ENCODE measurements around the gene LUC7L2.
"Not testable (repeated sequence)": the region's sequence is repeated elsewhere in the genome, so short reads cannot be mapped to it uniquely, and the experiment has no call there.

LUC7L2 gene

GRCh38 chr7:139397192-139397591, 37.5 kb downstream of the LUC7L2 start:
- no peak for DNase-seq (ENCODE audit: low read depth)

DNA sequence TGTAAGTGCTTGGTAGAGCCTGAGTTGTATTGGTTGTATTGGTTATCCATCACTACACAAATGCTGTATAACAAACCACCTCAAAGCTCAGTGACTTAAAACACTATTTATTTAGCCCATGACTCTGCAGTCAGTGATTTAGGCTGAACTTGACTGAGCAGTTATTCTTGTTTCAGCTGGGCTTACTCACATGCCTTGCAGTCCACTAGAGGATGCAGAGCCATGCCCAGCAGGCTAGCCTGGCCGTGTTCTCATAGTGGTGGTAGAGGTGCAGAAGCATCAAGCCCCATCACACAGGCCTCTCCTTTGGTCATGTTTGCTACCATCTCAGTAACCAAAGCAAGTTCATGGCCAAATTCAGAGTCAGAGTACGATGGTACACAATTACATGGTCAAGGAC, 43.9 kb downstream of the LUC7L2 start:
- DNase-seq (ENCODE audit: low read depth) = no peak

DNA sequence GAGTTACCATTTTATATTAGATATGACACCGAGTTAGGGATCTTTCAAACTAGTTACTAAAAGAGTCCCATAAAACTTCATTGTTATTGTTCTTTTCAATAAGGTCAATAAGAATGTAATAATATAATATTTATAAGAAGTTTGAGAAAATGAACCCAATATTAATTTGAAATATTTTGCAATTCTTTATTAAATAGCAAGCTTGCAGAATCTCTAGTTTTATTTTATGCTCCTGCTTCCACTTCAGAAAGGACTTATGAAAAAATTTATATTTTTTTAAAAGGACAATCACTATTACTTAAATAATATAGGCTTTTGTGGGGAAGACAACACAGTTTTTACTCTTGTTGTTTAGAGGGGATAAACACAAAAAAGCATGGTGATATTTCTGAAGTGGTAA, 47.9 kb downstream of the LUC7L2 start:
- DNase-seq (ENCODE audit: low read depth) = no peak

DNA sequence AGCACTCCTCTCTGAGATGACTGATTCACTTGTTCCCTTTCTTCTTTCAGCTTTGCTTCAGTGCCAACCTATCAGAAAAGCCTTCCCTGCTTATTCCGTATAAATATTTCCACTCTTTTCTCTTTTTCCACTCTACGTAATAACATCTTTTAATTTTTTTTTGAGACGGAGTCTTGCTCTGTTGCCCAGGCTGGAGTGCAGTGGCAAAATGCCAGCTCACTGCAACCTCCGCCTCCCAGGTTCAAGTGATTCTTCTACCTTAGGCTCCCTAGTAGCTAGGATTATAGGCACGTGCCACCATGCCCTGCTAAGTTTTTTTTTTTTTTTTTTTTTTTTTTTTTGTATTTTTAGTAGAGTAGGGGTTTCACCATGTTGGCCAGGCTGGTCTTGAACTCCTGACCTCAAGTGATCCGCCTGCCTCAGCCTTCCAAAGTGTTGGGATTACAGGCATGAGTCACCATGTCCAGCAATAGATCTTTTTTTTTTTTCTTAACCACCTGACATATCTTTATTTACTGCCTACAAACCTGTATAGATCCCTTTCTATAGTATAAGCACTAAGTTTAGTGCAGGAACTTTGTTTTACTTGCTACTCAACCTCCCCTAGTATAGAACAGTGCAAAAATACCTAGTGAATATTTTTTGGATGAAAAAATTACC, 55.2 kb downstream of the LUC7L2 start:
- DNase-seq (ENCODE audit: low read depth) = not testable (repeated sequence)

DNA sequence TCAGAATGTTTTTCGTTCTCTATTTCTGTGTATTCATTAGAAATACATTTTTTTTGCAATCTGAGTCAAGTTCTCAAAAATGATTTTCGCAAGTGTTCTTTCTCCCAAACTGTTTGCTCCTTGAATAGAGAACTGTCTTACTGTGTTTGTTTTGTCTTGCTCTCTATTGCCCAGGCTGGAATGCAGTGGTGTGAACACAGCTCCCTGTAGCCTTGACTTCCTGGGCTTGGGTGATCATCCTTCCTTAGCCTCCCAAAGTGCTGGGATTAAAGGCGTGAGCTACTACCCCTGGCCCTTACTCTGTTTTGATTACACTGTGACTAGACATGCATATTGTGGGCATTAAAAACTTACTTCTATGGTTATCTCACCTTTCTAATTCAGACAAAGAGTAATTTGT, 56.7 kb downstream of the LUC7L2 start:
- DNase-seq (ENCODE audit: low read depth) = no peak

- DNase-seq (ENCODE audit: low read depth) = no peak
Observed at GRCh38 chr7:139417478-139417877, 57.8 kb downstream of the LUC7L2 start.

- no peak for DNase-seq (ENCODE audit: low read depth)
Observed at GRCh38 chr7:139421123-139421522, 61.4 kb downstream of the LUC7L2 start.

DNA sequence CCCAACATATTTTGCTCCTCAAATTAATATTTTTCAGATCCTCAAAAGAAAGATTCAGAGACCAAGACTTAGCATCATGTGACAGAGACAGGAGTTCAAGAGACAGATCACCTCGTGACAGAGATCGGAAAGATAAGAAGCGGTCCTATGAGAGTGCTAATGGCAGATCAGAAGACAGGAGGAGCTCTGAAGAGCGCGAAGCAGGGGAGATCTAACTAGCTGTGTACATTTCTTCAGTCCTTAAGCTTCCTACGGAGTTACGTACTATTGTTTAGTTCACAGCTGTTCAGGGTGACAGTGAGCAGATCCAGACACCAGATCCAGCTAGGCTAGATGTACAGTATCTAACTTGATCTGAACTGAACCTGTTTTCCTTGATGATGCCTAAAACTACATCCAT, 62.4 kb downstream of the LUC7L2 start:
- DNase-seq (ENCODE audit: low read depth) = no peak

DNA sequence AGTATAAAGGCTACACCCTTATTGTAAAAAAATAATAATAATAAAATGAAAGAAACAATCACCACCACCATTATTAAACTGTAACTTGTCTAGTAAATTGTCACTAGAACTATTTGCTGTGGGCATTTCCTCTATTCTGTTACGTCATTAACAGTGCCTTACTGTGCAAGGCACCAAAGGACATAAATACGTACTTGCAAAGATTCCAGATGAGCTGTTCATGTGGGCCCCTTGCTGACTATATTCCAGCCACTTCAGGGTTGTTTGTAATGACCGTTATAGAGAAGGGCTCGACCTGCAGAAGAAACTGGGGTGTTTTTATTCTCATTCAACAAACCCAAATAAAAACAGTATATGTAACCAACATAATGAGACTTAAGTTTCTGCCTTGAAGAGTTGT, 63.4 kb downstream of the LUC7L2 start:
- no peak for DNase-seq (ENCODE audit: low read depth)

- DNase-seq (ENCODE audit: low read depth) = no peak
Observed at GRCh38 chr7:139424004-139424403, 64.3 kb downstream of the LUC7L2 start.

GRCh38 chr7:139425701-139426100, 66.0 kb downstream of the LUC7L2 start:
- not testable (repeated sequence) for DNase-seq (ENCODE audit: low read depth)

- DNase-seq (ENCODE audit: low read depth) = no peak
Observed at GRCh38 chr7:139426258-139427028, 66.7 kb downstream of the LUC7L2 start.

DNA sequence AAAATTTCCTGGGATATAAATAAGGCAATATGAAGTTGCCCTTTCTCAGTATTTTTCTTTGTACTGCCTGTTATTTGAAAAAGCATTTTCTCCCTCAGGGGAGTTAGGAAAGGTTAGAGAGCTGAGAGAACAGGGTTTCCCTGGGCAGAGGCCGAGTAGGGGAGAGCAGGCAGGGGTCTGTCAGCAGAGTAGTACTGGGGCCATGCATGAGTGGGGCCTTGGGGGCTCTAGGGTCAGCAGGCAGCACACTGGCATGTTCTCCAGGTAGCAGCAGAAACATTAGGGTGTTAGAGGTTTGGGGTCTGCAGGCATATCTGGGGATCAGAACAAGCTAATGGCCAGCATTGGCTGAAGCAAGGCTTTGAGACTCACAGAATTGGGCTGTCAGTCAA, 67.3 kb downstream of the LUC7L2 start:
- DNase-seq (ENCODE audit: low read depth) = no peak

DNA sequence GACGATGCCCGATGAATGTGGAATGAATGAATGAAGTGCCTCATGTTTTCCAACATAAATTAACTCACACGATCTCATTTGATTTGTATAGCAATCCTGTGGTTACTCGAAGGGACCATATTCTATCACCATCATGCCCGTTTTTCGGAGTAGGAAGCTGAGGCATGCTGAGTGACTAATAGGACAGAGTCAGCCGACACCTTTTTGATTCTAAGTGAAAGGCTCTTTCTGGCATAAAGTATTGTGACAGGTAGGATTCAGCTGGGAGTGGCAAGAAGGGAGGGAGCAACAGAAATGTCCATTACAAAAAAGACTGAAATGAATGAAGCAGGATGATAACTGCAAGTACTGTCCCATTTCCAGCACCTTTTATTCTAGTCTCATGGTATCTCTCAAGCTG, 68.1 kb downstream of the LUC7L2 start:
- DNase-seq (ENCODE audit: low read depth) = no peak

DNA sequence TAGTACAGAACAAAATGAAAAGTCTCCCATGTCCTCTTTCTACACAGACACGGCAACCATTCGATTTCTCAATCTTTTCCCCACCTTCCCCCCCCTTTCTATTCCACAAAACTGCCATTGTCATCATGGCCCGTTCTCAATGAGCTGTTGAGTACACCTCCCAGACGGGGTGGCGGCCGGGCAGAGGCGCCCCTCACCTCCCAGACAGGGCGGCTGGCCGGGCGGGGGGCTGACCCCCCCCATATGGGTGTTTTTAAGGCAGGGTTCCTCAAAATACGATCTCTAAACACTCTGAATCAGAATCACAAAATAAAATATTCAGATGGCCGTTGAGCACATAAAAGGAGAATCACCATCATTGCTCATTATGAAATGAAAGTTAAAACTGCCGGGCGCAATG, 70.0 kb downstream of the LUC7L2 start:
- not testable (repeated sequence) for DNase-seq (ENCODE audit: low read depth)

GRCh38 chr7:139430443-139430842, 70.7 kb downstream of the LUC7L2 start:
- no peak for DNase-seq (ENCODE audit: low read depth)

DNA sequence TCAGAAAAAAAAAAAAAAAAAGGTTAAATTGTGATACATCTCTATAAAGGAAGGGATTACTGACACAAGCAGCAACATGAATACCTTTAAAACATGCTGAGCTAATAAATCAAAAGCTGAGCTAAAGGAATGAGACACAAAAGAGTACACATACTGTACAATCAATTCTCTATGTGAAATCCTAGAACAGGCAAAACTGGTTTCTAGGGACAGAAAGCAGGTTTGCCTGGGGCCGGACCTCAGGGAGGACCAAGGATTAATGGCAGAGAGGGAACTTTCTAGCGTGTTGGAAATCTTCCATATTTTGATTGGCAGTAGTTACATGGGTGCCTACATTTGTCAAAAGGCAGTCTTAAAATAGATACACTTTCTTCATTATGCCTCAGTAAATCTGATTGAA, 71.3 kb downstream of the LUC7L2 start:
- no peak for DNase-seq (ENCODE audit: low read depth)

- no peak for DNase-seq (ENCODE audit: low read depth)
Observed at GRCh38 chr7:139431459-139431858, 71.8 kb downstream of the LUC7L2 start.

- no peak for DNase-seq (ENCODE audit: low read depth)
Observed at GRCh38 chr7:139436806-139437205, 77.1 kb downstream of the LUC7L2 start.

DNA sequence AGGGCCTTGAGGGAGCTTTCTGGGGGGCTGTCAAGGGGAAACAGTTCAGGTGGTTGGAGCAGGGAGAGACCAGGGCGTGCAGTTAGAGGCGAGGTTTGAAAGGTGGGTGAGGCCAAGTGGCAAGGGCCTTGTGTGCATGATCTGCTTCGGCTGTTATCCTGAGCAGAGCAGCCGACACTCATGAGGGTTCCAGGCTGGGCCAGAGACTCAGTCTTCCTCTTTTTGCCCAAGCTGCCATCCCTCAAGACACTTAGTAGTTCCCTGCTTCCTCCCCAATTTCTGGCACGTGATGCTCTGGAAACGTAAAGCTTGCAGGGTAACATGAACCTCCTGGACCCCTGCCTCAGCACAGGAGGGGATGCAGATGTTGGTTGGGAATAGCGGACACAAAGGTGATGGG, 79.7 kb downstream of the LUC7L2 start:
- DNase-seq (ENCODE audit: low read depth) = no peak

GRCh38 chr7:139441961-139442360, 82.3 kb downstream of the LUC7L2 start:
- DNase-seq (ENCODE audit: low read depth) = no peak

- DNase-seq (ENCODE audit: low read depth) = no peak
Observed at GRCh38 chr7:139446051-139446890, 86.6 kb downstream of the LUC7L2 start.

- DNase-seq (ENCODE audit: low read depth) = no peak
Observed at GRCh38 chr7:139450851-139451250, 91.2 kb downstream of the LUC7L2 start.

All from activated T-helper 9 cell treated with anti-CD3 and anti-CD28 coated beads, Interleukin-2, amount 50 U/mL, for 16 hours (primary cell).